ENCODE data around the gene P2RY8.
"Not testable (repeated sequence)": the region's sequence is repeated elsewhere in the genome, so short reads cannot be mapped to it uniquely, and the experiment has no call there.

GRCh38 chrX:1474593-1474992 is 62.4 kb downstream of the P2RY8 start:
- TF ChIP-seq, protein P1, sequence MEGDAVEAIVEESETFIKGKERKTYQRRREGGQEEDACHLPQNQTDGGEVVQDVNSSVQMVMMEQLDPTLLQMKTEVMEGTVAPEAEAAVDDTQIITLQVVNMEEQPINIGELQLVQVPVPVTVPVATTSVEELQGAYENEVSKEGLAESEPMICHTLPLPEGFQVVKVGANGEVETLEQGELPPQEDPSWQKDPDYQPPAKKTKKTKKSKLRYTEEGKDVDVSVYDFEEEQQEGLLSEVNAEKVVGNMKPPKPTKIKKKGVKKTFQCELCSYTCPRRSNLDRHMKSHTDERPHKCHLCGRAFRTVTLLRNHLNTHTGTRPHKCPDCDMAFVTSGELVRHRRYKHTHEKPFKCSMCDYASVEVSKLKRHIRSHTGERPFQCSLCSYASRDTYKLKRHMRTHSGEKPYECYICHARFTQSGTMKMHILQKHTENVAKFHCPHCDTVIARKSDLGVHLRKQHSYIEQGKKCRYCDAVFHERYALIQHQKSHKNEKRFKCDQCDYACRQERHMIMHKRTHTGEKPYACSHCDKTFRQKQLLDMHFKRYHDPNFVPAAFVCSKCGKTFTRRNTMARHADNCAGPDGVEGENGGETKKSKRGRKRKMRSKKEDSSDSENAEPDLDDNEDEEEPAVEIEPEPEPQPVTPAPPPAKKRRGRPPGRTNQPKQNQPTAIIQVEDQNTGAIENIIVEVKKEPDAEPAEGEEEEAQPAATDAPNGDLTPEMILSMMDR (IDR thresholded peaks at IDR 0.05): not testable (repeated sequence)
- TF ChIP-seq EZH2 (IDR thresholded peaks at IDR 0.05; ENCODE audit: borderline replicate concordance, insufficient read depth, low read depth, low read length, poor library complexity, severe bottlenecking): not testable (repeated sequence)

All from B cell (primary cell).